Fibroblast of the aortic adventitia (primary cell): Measurements from ENCODE around the gene GRAMD1B. TPM values are rescaled to one million over a fixed set of nuclear protein-coding genes. Genes with fewer than 3 reads are reported as not detected.

Source experiments
- DNase-seq: peaks from one replicate; pipeline ENCODE4 v3.0.0-alpha.2; 2010; ENCODE audit warnings: low read depth
- H3K4me3 ChIP-seq: 2 replicates; pipeline ENCODE4 v1.5.1; 2011; ENCODE audit warnings: low read depth, mild to moderate bottlenecking, control low read depth, low read length, moderate library complexity
- CTCF ChIP-seq: IDR thresholded peaks from 2 replicates; pipeline ENCODE4 v1.5.1; 2011; ENCODE audit warnings: mild to moderate bottlenecking, low read length, control low read depth, inconsistent platforms; ENCODE audit not compliant: insufficient read depth
- total RNA-seq: library from RNA; depleted of rRNA; stranded (reverse); fragments of >200 nt; gene quantifications from 2 replicates; pipeline ENCODE4 v1.2.3, GENCODE V29; 2012; ENCODE audit warnings: low replicate concordance

Gene GRAMD1B
- total RNA-seq, 1 donor, result 11.0 TPM

DNA sequence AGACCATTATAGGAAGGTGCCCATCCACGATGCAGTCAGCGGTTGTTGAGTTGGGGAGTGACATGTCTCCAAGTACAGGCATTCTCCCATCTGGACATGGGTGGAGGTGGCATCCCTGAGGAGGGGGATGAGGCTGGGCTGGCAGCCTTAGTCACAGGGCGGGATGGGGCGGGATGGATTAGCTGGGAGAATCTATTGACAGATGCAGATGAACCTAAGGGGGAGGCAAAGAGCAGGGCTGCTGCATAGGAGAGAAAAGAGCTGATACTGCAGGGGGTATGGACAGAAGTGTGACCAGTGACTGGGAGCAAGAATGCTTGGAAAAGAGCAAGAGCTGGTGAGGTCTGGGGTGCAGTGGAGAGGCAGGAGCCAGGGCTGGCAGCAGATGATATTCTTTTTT is 181.6 kb downstream of the GRAMD1B start:
- DNase-seq, result no peak
- H3K4me3 ChIP-seq, result no peak overlapping the region
- no peak for TF ChIP-seq CTCF

DNA sequence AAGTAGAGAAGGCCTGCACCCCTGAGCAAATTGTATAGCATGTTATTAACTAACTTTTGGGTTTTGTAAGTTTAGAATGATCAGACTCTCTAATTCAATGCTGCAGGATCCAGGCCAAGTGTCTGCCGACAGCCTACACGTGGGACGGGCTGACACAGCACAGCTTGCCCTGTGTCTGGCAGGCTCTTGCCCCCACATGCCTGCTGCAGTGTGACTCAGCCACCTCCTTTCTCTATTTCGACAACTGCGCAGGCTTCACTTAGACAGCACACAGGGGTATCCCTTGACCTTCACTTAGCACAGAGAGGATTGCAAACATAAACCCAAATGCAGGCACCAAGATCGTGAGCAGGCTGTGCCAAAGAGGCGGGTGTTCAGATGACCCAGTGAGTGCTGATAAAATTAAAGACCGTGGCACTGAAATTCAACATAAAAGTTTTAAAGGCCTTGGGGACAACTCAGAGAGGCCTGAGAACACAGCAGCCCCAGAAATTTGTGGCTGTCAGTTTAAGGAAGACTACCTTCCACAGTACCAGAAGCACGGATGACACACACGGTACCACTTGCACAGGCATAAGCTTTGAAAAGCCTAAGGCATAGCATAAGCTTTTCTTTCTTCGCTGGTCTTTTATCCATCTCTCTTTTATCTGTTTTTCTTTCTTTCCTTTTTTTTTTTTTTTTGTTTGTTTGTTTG is 186.6 kb downstream of the GRAMD1B start:
- no peak overlapping the region for H3K4me3 ChIP-seq
- DNase-seq, result peak; percentile 91
- no peak for TF ChIP-seq CTCF

GRCh38 chr11:123622576-123622975 is 192.5 kb downstream of the GRAMD1B start:
- H3K4me3 ChIP-seq, result no peak overlapping the region
- TF ChIP-seq CTCF, result no peak
- DNase-seq, result no peak

GRCh38 chr11:123624974-123625373 is 194.9 kb downstream of the GRAMD1B start:
- no peak for TF ChIP-seq CTCF
- peak; percentile 78 for DNase-seq
- no peak overlapping the region for H3K4me3 ChIP-seq

DNA sequence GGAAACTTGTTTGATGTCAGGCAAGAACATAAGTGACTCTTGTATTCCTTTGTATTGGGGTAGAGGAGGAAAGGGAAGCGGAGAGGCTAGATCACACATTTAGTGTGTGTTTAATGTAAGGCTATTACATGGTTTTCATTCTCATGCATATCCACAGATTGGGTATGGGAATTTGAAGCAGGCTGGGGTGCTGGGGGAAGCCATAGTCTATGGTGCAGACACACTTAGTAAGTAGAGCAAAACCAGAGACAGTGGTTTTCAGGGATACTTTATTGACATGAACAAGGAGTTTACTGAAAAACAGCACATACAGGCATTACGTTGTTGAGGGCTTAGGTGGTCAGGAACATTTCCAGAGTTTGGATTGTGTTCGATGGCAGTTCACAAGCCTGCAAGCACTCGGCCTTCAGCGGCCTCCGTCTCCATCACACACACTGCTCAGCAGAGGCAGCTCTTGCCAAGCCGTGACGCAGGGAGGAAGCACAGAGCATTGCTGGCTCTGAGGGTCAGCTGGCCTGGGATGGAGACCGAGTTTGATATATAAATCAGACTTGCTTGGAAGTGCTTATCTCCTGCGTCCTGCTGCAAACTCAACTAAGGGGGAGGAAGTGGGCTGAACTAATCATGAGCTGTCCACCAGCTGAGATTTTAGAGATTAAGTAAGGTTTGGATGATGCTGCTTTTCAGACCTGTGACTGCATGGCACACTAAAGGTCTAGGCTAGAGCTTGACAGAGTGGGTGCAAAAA is 199.0 kb downstream of the GRAMD1B start:
- no peak overlapping the region for H3K4me3 ChIP-seq
- peak; percentile 93 for DNase-seq
- TF ChIP-seq CTCF, result no peak

DNA sequence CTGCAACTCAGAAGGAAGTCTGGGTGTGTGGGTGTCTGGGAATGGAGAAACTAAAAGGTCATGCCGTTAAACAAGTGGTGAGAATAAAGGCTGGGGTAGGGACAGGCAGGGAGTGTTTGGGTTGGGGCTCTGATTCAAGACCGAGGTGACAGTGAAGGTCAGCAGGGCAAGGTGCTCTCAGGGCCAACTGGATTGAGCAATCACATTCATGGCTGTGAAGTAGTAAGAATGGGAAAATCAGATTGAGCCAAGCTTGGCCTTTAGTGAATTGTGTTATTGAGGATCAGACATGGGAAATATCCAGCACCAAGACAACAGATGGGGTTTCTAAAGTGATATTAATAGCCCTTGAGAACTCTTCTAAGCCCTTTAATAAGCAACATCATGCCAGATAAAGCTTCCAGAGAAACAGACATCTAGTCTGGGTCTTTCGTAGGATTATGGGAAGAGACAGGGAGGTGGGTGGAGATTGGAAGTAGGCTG is 200.1 kb downstream of the GRAMD1B start:
- no peak for TF ChIP-seq CTCF
- peak; percentile 33 for DNase-seq
- H3K4me3 ChIP-seq, result no peak overlapping the region
